Measurements from ENCODE around the gene EMC8.

DNA sequence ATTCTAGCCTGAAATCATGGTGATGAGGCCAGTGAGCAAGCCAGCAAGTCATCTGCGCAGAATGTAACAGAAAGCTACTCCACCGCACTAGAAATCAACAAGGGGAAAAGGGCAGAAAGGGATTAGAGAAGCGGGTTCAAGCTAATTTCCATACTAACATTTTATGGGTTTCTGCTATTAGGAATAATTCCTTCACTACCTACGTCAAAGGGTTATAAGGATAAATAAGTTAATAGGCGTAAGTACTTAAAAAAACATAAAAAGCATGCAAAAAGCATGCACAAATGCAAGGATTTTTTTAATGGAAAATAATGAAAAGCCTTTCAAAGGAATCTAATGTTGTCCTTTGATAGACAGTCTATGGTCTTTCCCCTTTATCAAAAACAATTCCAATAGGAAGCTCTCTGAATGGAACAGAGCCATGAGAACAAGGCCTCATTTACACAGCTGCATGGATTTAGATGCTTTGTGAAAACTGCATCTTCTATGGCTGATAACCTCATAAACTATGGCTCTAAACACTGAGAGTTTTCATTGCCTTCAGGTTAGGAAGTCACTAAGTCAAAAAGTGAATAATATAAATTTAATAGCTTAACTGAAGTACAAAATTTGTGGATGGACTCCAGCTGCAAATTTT lies 5.6 kb downstream of the EMC8 start:
- TF ChIP-seq, protein P1, sequence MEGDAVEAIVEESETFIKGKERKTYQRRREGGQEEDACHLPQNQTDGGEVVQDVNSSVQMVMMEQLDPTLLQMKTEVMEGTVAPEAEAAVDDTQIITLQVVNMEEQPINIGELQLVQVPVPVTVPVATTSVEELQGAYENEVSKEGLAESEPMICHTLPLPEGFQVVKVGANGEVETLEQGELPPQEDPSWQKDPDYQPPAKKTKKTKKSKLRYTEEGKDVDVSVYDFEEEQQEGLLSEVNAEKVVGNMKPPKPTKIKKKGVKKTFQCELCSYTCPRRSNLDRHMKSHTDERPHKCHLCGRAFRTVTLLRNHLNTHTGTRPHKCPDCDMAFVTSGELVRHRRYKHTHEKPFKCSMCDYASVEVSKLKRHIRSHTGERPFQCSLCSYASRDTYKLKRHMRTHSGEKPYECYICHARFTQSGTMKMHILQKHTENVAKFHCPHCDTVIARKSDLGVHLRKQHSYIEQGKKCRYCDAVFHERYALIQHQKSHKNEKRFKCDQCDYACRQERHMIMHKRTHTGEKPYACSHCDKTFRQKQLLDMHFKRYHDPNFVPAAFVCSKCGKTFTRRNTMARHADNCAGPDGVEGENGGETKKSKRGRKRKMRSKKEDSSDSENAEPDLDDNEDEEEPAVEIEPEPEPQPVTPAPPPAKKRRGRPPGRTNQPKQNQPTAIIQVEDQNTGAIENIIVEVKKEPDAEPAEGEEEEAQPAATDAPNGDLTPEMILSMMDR (IDR thresholded peaks at IDR 0.05; ENCODE audit: control extremely low read depth in 1 of 3, insufficient read depth in 1 of 3, low read depth in 1 of 3, low read length in 3 of 3): no peak
- TF ChIP-seq YY1 (IDR thresholded peaks at IDR 0.05; ENCODE audit: low read depth, low read length) (no peak), POLR2A (IDR thresholded peaks at IDR 0.05; ENCODE audit: control extremely low read depth in 1 of 2, low read depth in 2 of 2, low read length in 2 of 2) (no peak), ZNF274 (IDR thresholded peaks at IDR 0.05; ENCODE audit: borderline replicate concordance, extremely low read depth, low read length) (no peak), EZH2 (IDR thresholded peaks at IDR 0.05; ENCODE audit: low read depth, low read length, severe bottlenecking) (no peak), FOSL1 (IDR thresholded peaks at IDR 0.05; ENCODE audit: insufficient read depth, low read depth, low read length) (no peak), TBP (IDR thresholded peaks at IDR 0.05; ENCODE audit: low read depth, low read length) (no peak), TAF1 (IDR thresholded peaks at IDR 0.05; ENCODE audit: low read depth, low read length) (no peak), CEBPB (IDR thresholded peaks at IDR 0.05; ENCODE audit: low read depth, low read length) (no peak), JUN (IDR thresholded peaks at IDR 0.05; ENCODE audit: low read depth, low read length) (no peak), EP300 (IDR thresholded peaks at IDR 0.05; ENCODE audit: borderline replicate concordance in 1 of 2, low read depth in 2 of 2, low read length in 2 of 2) (no peak), SP1 (IDR thresholded peaks at IDR 0.05; ENCODE audit: low read depth, low read length) (no peak), RAD21 (IDR thresholded peaks at IDR 0.05 in 1 of 2, conservative IDR thresholded peaks at IDR 0.05 in 1 of 2; ENCODE audit: low read depth in 2 of 2, low read length in 2 of 2) (no peak), EGR1 (IDR thresholded peaks at IDR 0.05; ENCODE audit: borderline replicate concordance, low read depth, low read length) (no peak)

All from H1 (cell line).